Caco-2 (cell line): ENCODE measurements around the gene KLHDC7B. TPM values are rescaled to one million over a fixed set of nuclear protein-coding genes. Genes with fewer than 3 reads are reported as not detected.
A peak's percentile ranks its signal among the peaks of the same experiment; 100 is the strongest.

ENCODE experiments used
- Bru-seq: library from RNA; stranded (reverse); fragments of 400-500 nt; gene quantifications from one replicate; lab custom pipeline; 2021; lab: Mats Ljungman, UMichigan
- BruChase-seq, 2 experiments: library from RNA; stranded (reverse); fragments of 400-500 nt; gene quantifications; one replicate each; lab custom pipeline; 2021; lab: Mats Ljungman, UMichigan
- BruUV-seq: library from RNA; stranded (reverse); fragments of 400-500 nt; replicated peaks from 2 replicates; lab custom pipeline; 2021; lab: Mats Ljungman, UMichigan
- CTCF ChIA-PET: fragments of 300-600 bp; sonication (Branson Sonifier 250); formaldehyde crosslinking; loops from one replicate; lab custom pipeline; 2022; ENCODE audit warnings: antibody characterized with exemption; lab: Charles Lee
- POLR2A ChIA-PET: fragments of 300-600 bp; sonication (Branson Sonifier 250); formaldehyde crosslinking; loops from one replicate; lab custom pipeline; 2022; ENCODE audit warnings: antibody characterized with exemption; lab: Charles Lee
- DNase-seq, 2 experiments: peaks; one replicate each; pipeline versions ENCODE4 v3.0.0 to v3.0.0-alpha.2; 2020 to 2022
- H3K27me3 ChIP-seq: replicated peaks from 2 replicates; pipeline ENCODE4 v1.6.0; 2011; ENCODE audit warnings: low read length; ENCODE audit not compliant: control insufficient read depth, insufficient read depth
- H3K36me3 ChIP-seq: 2 replicates; pipeline ENCODE4 v1.5.1; 2011; ENCODE audit warnings: low read length; ENCODE audit not compliant: control insufficient read depth, insufficient read depth
- H3K4me1 ChIP-seq: fragments of 250-450 bp; sonication (Bioruptor Pico); 2 replicates; pipeline ENCODE4 v1.5.1; 2020; ENCODE audit warnings: mild to moderate bottlenecking
- H3K4me3 ChIP-seq: 2 replicates; pipeline ENCODE4 v1.5.1; 2011; ENCODE audit warnings: low read depth, mild to moderate bottlenecking, control low read depth, low read length
- H3K9me3 ChIP-seq: fragments of 250-450 bp; sonication (Bioruptor Pico); 2 replicates; pipeline ENCODE4 v1.5.1; 2020; ENCODE audit warnings: mild to moderate bottlenecking, moderate library complexity
- H3K27ac Mint-ChIP-seq: one replicate; pipeline ENCODE4 v1.8.0; 2022; ENCODE audit warnings: mixed read lengths; ENCODE audit not compliant: unreplicated experiment
- H3K27me3 Mint-ChIP-seq: one replicate; pipeline ENCODE4 v1.8.0; 2022; ENCODE audit warnings: mixed read lengths; ENCODE audit not compliant: insufficient read depth, unreplicated experiment
- H3K36me3 Mint-ChIP-seq: one replicate; pipeline ENCODE4 v1.8.0; 2022; ENCODE audit warnings: mild to moderate bottlenecking, mixed read lengths; ENCODE audit not compliant: insufficient read depth, unreplicated experiment
- H3K4me1 Mint-ChIP-seq: one replicate; pipeline ENCODE4 v1.8.0; 2022; ENCODE audit warnings: low read depth, mixed read lengths; ENCODE audit not compliant: unreplicated experiment
- H3K4me3 Mint-ChIP-seq: one replicate; pipeline ENCODE4 v1.8.0; 2022; ENCODE audit warnings: mild to moderate bottlenecking, moderate library complexity, mixed read lengths; ENCODE audit not compliant: unreplicated experiment
- H3K9me3 Mint-ChIP-seq: one replicate; pipeline ENCODE4 v1.8.0; 2022; ENCODE audit warnings: mixed read lengths; ENCODE audit not compliant: unreplicated experiment
- intact Hi-C: fragments of 100-400 bp; cut with micrococcal nuclease; formaldehyde crosslinking; loops from one replicate; pipeline ENCODE4 v1.10.0; 2022; ENCODE audit not compliant: unreplicated experiment
- long read RNA-seq: library from polyadenylated mRNA; stranded (forward); transcript quantifications from one replicate; pipeline ENCODE4 v2.0.0, GENCODE V29; 2022
- total RNA-seq: library from RNA; stranded (reverse); gene quantifications from 2 replicates; pipeline ENCODE4 v1.2.3, GENCODE V29; 2022
- TF ChIP-seq, protein P1 (sequence below), 2 experiments: fragments of 200-600 bp in 1 of 2; IDR thresholded peaks; 1 replicate in 1 of 2; 2 replicates in 1 of 2; pipeline versions ENCODE4 v1.5.1 to v1.8.0; 2011 to 2022; ENCODE audit warnings: antibody characterized with exemption in 1 of 2, control low read depth in 1 of 2, inconsistent platforms in 1 of 2, low read depth in 1 of 2, low read length in 1 of 2, mild to moderate bottlenecking in 1 of 2, moderate library complexity in 1 of 2; ENCODE audit not compliant: insufficient read depth in 1 of 2, severe bottlenecking in 1 of 2, unreplicated experiment in 1 of 2

KLHDC7B gene
- 1.1 and 2.0 TPM in 2 replicates for total RNA-seq
- percentile 31 among the genes with signal in this experiment for Bru-seq, nascent RNA
- BruChase-seq, experiment 1, labeled RNA remaining after a 2-hour chase = percentile 27 among the genes with signal in this experiment
- percentile 21 among the genes with signal in this experiment for BruChase-seq, experiment 2, labeled RNA remaining after a 6-hour chase
- long read RNA-seq, partial matches to known transcripts = 0 of 2 reads
- long read RNA-seq, other reads (novel, unspliced or antisense) = 0 of 2 reads

DNA sequence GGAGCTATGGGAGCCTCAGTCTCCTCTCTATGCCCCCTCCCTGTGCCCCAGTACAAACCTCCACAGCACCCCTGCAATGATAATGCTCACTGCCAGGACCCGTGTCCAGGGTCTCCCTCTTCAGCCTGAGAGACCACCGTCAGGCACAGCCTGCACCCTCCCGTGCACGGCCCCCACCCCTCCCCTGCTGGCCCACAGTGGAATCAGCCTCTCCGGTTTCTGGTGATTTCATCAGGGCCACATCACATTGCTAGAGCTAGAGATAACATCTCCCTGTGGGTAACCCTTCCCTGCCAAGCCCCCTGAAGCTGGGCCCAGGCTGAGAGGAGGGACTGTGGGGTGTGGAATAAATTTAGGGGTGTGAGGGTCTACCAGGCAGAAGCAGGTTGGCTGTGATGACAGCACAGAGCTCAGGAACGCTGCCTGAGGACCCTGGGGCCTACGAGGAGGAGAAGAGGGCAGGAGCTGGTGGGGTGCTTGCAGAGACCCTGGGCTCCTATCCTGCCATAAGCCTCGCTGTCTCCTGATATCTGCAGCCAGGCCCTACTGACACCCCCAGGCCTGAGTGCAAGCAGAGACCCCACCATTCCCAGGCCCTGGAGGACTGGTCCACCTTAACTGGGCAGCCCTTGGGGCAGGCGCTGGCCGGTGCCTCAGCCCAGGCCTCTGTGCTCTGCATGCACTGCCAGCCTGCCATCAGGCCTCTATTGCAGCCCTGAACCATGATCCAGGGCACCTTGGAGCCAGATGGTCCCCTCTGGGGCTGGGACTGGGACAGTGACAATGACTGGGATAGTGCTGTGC is at the start of gene KLHDC7B:
TSS of gene KLHDC7B (plus strand) at position 378 of the 804 bp plus-strand sequence. CDS start at position 723, 345 bp downstream.
- POLR2A ChIA-PET = interaction anchor here (0.5 to 1.7 kb wide), 3 partner anchors 10 to 23 kb away, joined by 3 to 11 read pairs (median 4); partner anchors contain the start of gene SCO2
- H3K4me1 ChIP-seq = peaks cover 4% of the 10 kb centered on the region; the same call in 1 of the 2 replicates
- no peak within 1 kb of the TSS for H3K4me3 ChIP-seq
- Mint-ChIP-seq H3K4me3 (no peak within 1 kb of the TSS), H3K27me3 (no peaks in the 10 kb centered on the region), H3K4me1 (no peaks in the 10 kb centered on the region), H3K27ac (peak within 1 kb of the TSS; percentile 76), H3K9me3 (no peaks in the 10 kb centered on the region), H3K36me3 (peaks cover 6% of the 10 kb centered on the region)
- no peaks in the 10 kb centered on the region for H3K27me3 ChIP-seq
- no peaks in the 10 kb centered on the region for H3K9me3 ChIP-seq
- CTCF ChIA-PET = interaction anchor here (0.6 to 0.9 kb wide), 3 partner anchors 17 to 20 kb away, joined by 3 to 4 read pairs (median 3); partner anchors contain the start of genes SCO2 and SYCE3
- peak in 1 of 2 experiments; percentile 56 for DNase-seq
- H3K36me3 ChIP-seq = no peaks in the 10 kb centered on the region
- BruUV-seq = no TSS peak
- intact Hi-C loops = no loop called here
- TF ChIP-seq, protein P1, sequence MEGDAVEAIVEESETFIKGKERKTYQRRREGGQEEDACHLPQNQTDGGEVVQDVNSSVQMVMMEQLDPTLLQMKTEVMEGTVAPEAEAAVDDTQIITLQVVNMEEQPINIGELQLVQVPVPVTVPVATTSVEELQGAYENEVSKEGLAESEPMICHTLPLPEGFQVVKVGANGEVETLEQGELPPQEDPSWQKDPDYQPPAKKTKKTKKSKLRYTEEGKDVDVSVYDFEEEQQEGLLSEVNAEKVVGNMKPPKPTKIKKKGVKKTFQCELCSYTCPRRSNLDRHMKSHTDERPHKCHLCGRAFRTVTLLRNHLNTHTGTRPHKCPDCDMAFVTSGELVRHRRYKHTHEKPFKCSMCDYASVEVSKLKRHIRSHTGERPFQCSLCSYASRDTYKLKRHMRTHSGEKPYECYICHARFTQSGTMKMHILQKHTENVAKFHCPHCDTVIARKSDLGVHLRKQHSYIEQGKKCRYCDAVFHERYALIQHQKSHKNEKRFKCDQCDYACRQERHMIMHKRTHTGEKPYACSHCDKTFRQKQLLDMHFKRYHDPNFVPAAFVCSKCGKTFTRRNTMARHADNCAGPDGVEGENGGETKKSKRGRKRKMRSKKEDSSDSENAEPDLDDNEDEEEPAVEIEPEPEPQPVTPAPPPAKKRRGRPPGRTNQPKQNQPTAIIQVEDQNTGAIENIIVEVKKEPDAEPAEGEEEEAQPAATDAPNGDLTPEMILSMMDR (IDR thresholded peaks at IDR 0.05; ENCODE audit: insufficient read depth in 1 of 2, low read depth in 1 of 2, low read length in 1 of 2, severe bottlenecking in 1 of 2, unreplicated experiment in 1 of 2) = no peak

DNA sequence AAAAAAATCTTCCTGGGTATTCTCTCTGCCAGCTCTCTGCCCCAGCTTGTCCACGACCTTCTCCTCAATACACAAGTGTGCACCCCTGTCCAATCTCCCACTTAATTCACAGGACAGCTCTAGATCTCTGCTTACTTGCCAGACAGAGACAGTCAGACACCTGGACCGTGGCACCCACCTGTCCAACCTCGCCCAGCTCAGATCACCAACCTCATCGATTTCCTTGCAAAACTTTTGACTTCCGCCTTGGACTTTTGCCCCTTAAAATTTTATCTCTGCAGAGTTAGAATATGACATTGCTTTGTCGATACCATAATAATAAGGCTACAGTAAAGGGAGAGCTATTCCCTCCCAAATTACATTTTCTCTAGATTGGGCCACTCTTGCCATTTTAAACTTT is 48.6 kb upstream of the KLHDC7B start:
- intact Hi-C loops = no loop called here
- DNase-seq = no peak
- Mint-ChIP-seq H3K36me3 (peaks cover 5% of the 10 kb centered on the region), H3K4me3 (no peak overlapping the region), H3K9me3 (no peaks in the 10 kb centered on the region), H3K27ac (no peak overlapping the region), H3K4me1 (peaks cover 7% of the 10 kb centered on the region), H3K27me3 (no peaks in the 10 kb centered on the region)
- Histone ChIP-seq H3K36me3 (no peaks in the 10 kb centered on the region), H3K4me1 (peaks cover 6% of the 10 kb centered on the region; the same call in 1 of the 2 replicates), H3K9me3 (no peaks in the 10 kb centered on the region), H3K4me3 (no peak overlapping the region), H3K27me3 (no peaks in the 10 kb centered on the region)
- TF ChIP-seq, protein P1 (IDR thresholded peaks at IDR 0.05; ENCODE audit: insufficient read depth in 1 of 2, low read depth in 1 of 2, low read length in 1 of 2, severe bottlenecking in 1 of 2, unreplicated experiment in 1 of 2) = no peak
- POLR2A ChIA-PET = interaction anchor here (2.6 kb wide), 1 partner anchor 11 kb away, joined by 14 read pairs; the partner anchor contains the start of genes LMF2 and NCAPH2
- CTCF ChIA-PET = interaction anchor here (0.7 to 3.8 kb wide), 6 partner anchors 11 to 188 kb away, joined by 4 to 19 read pairs (median 7); partner anchors contain the start of genes LMF2, NCAPH2, SCO2 and SYCE3
- BruUV-seq = no TSS peak
